CD14-positive monocyte (primary cell): Measurements from ENCODE around the gene POLDIP2. TPM values are rescaled to one million over a fixed set of nuclear protein-coding genes. Genes with fewer than 3 reads are reported as not detected.

ENCODE experiments used
- DNase-seq, 3 donors: peaks; one replicate each; pipeline ENCODE4 v3.0.0-alpha.2; 2011 to 2022
- H2AFZ ChIP-seq: 2 replicates; pipeline ENCODE4 v1.6.0; 2012; ENCODE audit warnings: mild to moderate bottlenecking, low read depth, low read length, inconsistent platforms; ENCODE audit not compliant: insufficient read depth, poor library complexity, severe bottlenecking
- H3K27ac ChIP-seq, 2 donors: 1 replicate in 1 of 2; 2 replicates in 1 of 2; pipeline ENCODE4 v1.5.1; 2012 to 2013; ENCODE audit warnings: low read length in 2 of 2, control low read depth in 1 of 2, inconsistent platforms in 1 of 2, low read depth in 1 of 2, mild to moderate bottlenecking in 1 of 2
- H3K27me3 ChIP-seq, 2 donors: one replicate each; pipeline versions ENCODE4 v1.6.0 to v1.6.1; 2011 to 2013; ENCODE audit warnings: low read length in 2 of 2; ENCODE audit not compliant: control insufficient read depth in 2 of 2, insufficient read depth in 2 of 2
- H3K36me3 ChIP-seq, 2 donors: replicated peaks in 1 of 2; 1 replicate in 1 of 2; 2 replicates in 1 of 2; pipeline versions ENCODE4 v1.5.1 to v1.6.1; 2012 to 2013; ENCODE audit warnings: low read length in 2 of 2, control low read depth in 1 of 2, inconsistent platforms in 1 of 2, mild to moderate bottlenecking in 1 of 2; ENCODE audit not compliant: insufficient read depth in 2 of 2, control insufficient read depth in 1 of 2
- H3K4me1 ChIP-seq, 2 donors: 1 replicate in 1 of 2; 2 replicates in 1 of 2; pipeline versions ENCODE4 v1.5.1 to v1.6.1; 2012 to 2013; ENCODE audit warnings: low read length in 2 of 2, control low read depth in 1 of 2, inconsistent platforms in 1 of 2, mild to moderate bottlenecking in 1 of 2, moderate library complexity in 1 of 2; ENCODE audit not compliant: insufficient read depth in 2 of 2, control insufficient read depth in 1 of 2
- H3K4me2 ChIP-seq: replicated peaks from 2 replicates; pipeline ENCODE3; 2012; ENCODE audit warnings: low read length, moderate library complexity, mild to moderate bottlenecking; ENCODE audit not compliant: poor library complexity, severe bottlenecking; ENCODE audit errors: extremely low read depth
- H3K4me3 ChIP-seq, 3 experiments: fragments of 200-600 bp in 1 of 3; sonication (generic) in 1 of 3; replicated peaks in 1 of 3; 1 replicate in 2 of 3; 2 replicates in 1 of 3; pipeline ENCODE4 v1.5.1; 2011 to 2013; ENCODE audit warnings: low read length in 3 of 3, mild to moderate bottlenecking in 3 of 3, control low read depth in 2 of 3, low read depth in 2 of 3, inconsistent platforms in 1 of 3, moderate library complexity in 1 of 3
- H3K79me2 ChIP-seq: 2 replicates; pipeline ENCODE4 v1.6.0; 2012; ENCODE audit warnings: mild to moderate bottlenecking, control low read depth, inconsistent platforms, low read length, moderate library complexity; ENCODE audit not compliant: insufficient read depth
- H3K9ac ChIP-seq: 2 replicates; pipeline ENCODE4 v1.6.0; 2017; ENCODE audit warnings: low read length, mild to moderate bottlenecking; ENCODE audit not compliant: insufficient read depth, poor library complexity, severe bottlenecking
- H3K9me3 ChIP-seq, 2 donors: replicated peaks in 1 of 2; 1 replicate in 1 of 2; 2 replicates in 1 of 2; pipeline versions ENCODE4 v1.5.1 to v1.6.1; 2012 to 2013; ENCODE audit warnings: low read length in 2 of 2, control low read depth in 1 of 2; ENCODE audit not compliant: control insufficient read depth in 1 of 2, insufficient read depth in 1 of 2
- H4K20me1 ChIP-seq: 2 replicates; pipeline ENCODE4 v1.6.0; 2012; ENCODE audit warnings: mild to moderate bottlenecking, low read length, control low read depth, moderate library complexity; ENCODE audit not compliant: insufficient read depth
- H3K27ac Mint-ChIP-seq, 7 donors: one replicate each; pipeline ENCODE4 v1.8.0; 2020; ENCODE audit warnings: mild to moderate bottlenecking in 7 of 7, mixed read lengths in 7 of 7, moderate library complexity in 6 of 7, inconsistent platforms in 2 of 7
- H3K27me3 Mint-ChIP-seq, 3 donors: one replicate each; pipeline ENCODE4 v1.8.0; 2021 to 2022; ENCODE audit warnings: low read depth in 3 of 3, mild to moderate bottlenecking in 3 of 3, mixed read lengths in 3 of 3, moderate library complexity in 3 of 3, inconsistent platforms in 1 of 3
- H3K36me3 Mint-ChIP-seq, 2 donors: one replicate each; pipeline ENCODE4 v1.8.0; 2020; ENCODE audit warnings: mixed read lengths in 2 of 2, inconsistent platforms in 1 of 2, mild to moderate bottlenecking in 1 of 2
- H3K4me1 Mint-ChIP-seq: one replicate; pipeline ENCODE4 v1.8.0; 2020; ENCODE audit warnings: mild to moderate bottlenecking, mixed read lengths
- H3K4me3 Mint-ChIP-seq, 2 donors: one replicate each; pipeline ENCODE4 v1.8.0; 2020; ENCODE audit warnings: mild to moderate bottlenecking in 2 of 2, mixed read lengths in 2 of 2, moderate library complexity in 1 of 2
- H3K9me3 Mint-ChIP-seq, 7 donors: one replicate each; pipeline ENCODE4 v1.8.0; 2020 to 2022; ENCODE audit warnings: mixed read lengths in 7 of 7, mild to moderate bottlenecking in 6 of 7, moderate library complexity in 6 of 7, inconsistent platforms in 2 of 7
- CTCF ChIP-seq: fragments of 200-600 bp; IDR thresholded peaks from one replicate; pipeline ENCODE4 v1.8.0; 2022; ENCODE audit warnings: antibody characterized with exemption, mild to moderate bottlenecking
- WGBS: methylation state at CpG from one replicate; pipeline ENCODE4 v1.1.5; 2013; ENCODE audit warnings: missing lambda C conversion rate; ENCODE audit not compliant: insufficient coverage; 5-methylcytosine and 5-hydroxymethylcytosine counted together
- intact Hi-C, 2 donors: fragments of 100-400 bp; cut with micrococcal nuclease; formaldehyde crosslinking; loops; one replicate each; pipeline versions ENCODE4 v1.15.0 to v1.15.1; 2023
- polyA plus RNA-seq, 3 donors: library from polyadenylated mRNA; depleted of rRNA in 1 of 3; unstranded in 2 of 3; stranded (reverse) in 1 of 3; fragments of 300-500 nt in 2 of 3; fragments of >200 nt in 1 of 3; fragmentation: Illumina TruSeq in 2 of 3; gene quantifications; 1 replicate in 2 of 3; 2 replicates in 1 of 3; pipeline ENCODE4 v1.2.3, GENCODE V29; 2012 to 2021

The POLDIP2 gene
- polyA plus RNA-seq, 3 donors, result 31.5 to 76.9 (median 72.4) TPM

- Mint-ChIP-seq H3K4me3 (no peak overlapping the region), H3K27ac (peak overlapping the region in 1 of 7 donors; percentile 18), H3K4me1 (peaks cover 19% of the 10 kb centered on the region), H3K36me3 (peaks cover 30 to 44% of the 10 kb centered on the region in 2 donors), H3K9me3 (no peaks in the 10 kb centered on the region), H3K27me3 (no peaks in the 10 kb centered on the region)
- H3K4me3 ChIP-seq, result no peak overlapping the region
- no peaks in the 10 kb centered on the region for H4K20me1 ChIP-seq
- H2AFZ ChIP-seq, result no peak overlapping the region
- H3K9me3 ChIP-seq, result no peaks in the 10 kb centered on the region
- H3K27me3 ChIP-seq, result no peaks in the 10 kb centered on the region
- no peak overlapping the region for H3K4me2 ChIP-seq
- no peak overlapping the region for H3K27ac ChIP-seq
- WGBS, result 100% methylated on average over 2 of the region's 5 CpGs
- peaks cover 21% of the 10 kb centered on the region for H3K79me2 ChIP-seq
- TF ChIP-seq CTCF, result no peak
- peaks cover 17 to 20% of the 10 kb centered on the region in 2 donors for H3K4me1 ChIP-seq
- intact Hi-C loops, result no loop called here
- peaks cover 24 to 44% of the 10 kb centered on the region in 2 donors for H3K36me3 ChIP-seq
- no peak overlapping the region for H3K9ac ChIP-seq
- DNase-seq, result no peak
These were observed 32.1 kb downstream of the POLDIP2 start for GRCh38 chr17:28325211-28325610.

GRCh38 chr17:28324781-28325180, 32.5 kb downstream of the POLDIP2 start:
- H3K4me3 ChIP-seq, result no peak overlapping the region
- Mint-ChIP-seq H3K4me1 (peaks cover 24% of the 10 kb centered on the region), H3K9me3 (no peaks in the 10 kb centered on the region), H3K27me3 (no peaks in the 10 kb centered on the region), H3K27ac (peak overlapping the region in 4 of 7 donors; percentile 41 to 78 (median 59)), H3K36me3 (peaks cover 29 to 39% of the 10 kb centered on the region in 2 donors), H3K4me3 (peak overlapping the region in 1 of 2 donors; percentile 11)
- H2AFZ ChIP-seq, result no peak overlapping the region
- 100% methylated on average over 1 of the region's 3 CpGs for WGBS
- H3K27me3 ChIP-seq, result no peaks in the 10 kb centered on the region
- H3K4me2 ChIP-seq, result peak overlapping the region; percentile 24
- no peaks in the 10 kb centered on the region for H3K9me3 ChIP-seq
- peak in 1 of 3 donors; percentile 38 for DNase-seq
- H3K9ac ChIP-seq, result no peak overlapping the region
- TF ChIP-seq CTCF, result no peak
- H3K27ac ChIP-seq, result peak overlapping the region in 1 of 2 donors; percentile 36
- H4K20me1 ChIP-seq, result no peaks in the 10 kb centered on the region
- peaks cover 24 to 40% of the 10 kb centered on the region in 2 donors for H3K36me3 ChIP-seq
- intact Hi-C loops, result loop anchor here in 1 of 2 donors (5.0 kb wide), 1 partner anchor 33 kb away; the partner anchor contains the start of gene POLDIP2
- peaks cover 19 to 24% of the 10 kb centered on the region in 2 donors for H3K4me1 ChIP-seq
- H3K79me2 ChIP-seq, result peaks cover 26% of the 10 kb centered on the region
